ENCODE results near the gene TYK2. TPM values are rescaled to one million over a fixed set of nuclear protein-coding genes. Genes with fewer than 3 reads are reported as not detected.
"Not testable (repeated sequence)": the region's sequence is repeated elsewhere in the genome, so short reads cannot be mapped to it uniquely, and the experiment has no call there.

Gene TYK2
- total and polyA plus RNA-seq, 2 experiments from 2014 or later: 126 to 142 TPM

- no peak for TF ChIP-seq CTCF (IDR thresholded peaks at IDR 0.05; ENCODE audit: low read depth, low read length)
- no peak overlapping the region for H3K4me3 ChIP-seq
Observed at GRCh38 chr19:10343495-10343894, 36.9 kb downstream of the TYK2 start.

GRCh38 chr19:10339977-10340376 is 40.4 kb downstream of the TYK2 start:
- Histone ChIP-seq H3K36me3 (no peaks in the 10 kb centered on the region), H3K4me3 (no peak overlapping the region), H3K9me3 (ENCODE audit: low read depth) (no peaks in the 10 kb centered on the region), H3K4me1 (ENCODE audit: low read depth) (peaks cover 4% of the 10 kb centered on the region), H3K27ac (no peak overlapping the region), H3K27me3 (no peaks in the 10 kb centered on the region)
- no peak for TF ChIP-seq CTCF (IDR thresholded peaks at IDR 0.05; ENCODE audit: low read depth, low read length)
- no peak for DNase-seq (ENCODE audit: low read depth in 1 of 2, low spot score in 1 of 2)

More at GRCh38 chr19:10343495-10343894, 36.9 kb downstream of the TYK2 start:
- no peaks in the 10 kb centered on the region for H3K27me3 ChIP-seq
- DNase-seq (ENCODE audit: low read depth in 1 of 2, low spot score in 1 of 2): no peak
- no peaks in the 10 kb centered on the region for H3K36me3 ChIP-seq
- H3K4me1 ChIP-seq (ENCODE audit: low read depth): no peaks in the 10 kb centered on the region
- H3K9me3 ChIP-seq (ENCODE audit: low read depth): no peaks in the 10 kb centered on the region
- H3K27ac ChIP-seq: no peak overlapping the region

- no peak for DNase-seq (ENCODE audit: low read depth in 1 of 2, low spot score in 1 of 2)
- Histone ChIP-seq H3K4me3 (no peak within 1 kb of the TSS), H3K4me1 (ENCODE audit: low read depth) (peaks cover 4% of the 10 kb centered on the region), H3K27ac (no peak within 1 kb of the TSS), H3K36me3 (no peaks in the 10 kb centered on the region), H3K9me3 (ENCODE audit: low read depth) (no peaks in the 10 kb centered on the region), H3K27me3 (no peaks in the 10 kb centered on the region)
- no peak for TF ChIP-seq CTCF (IDR thresholded peaks at IDR 0.05; ENCODE audit: low read depth, low read length)
Observed at GRCh38 chr19:10339380-10339960, 40.9 kb downstream of the TYK2 start, which contains the start of gene ICAM3. Gene ICAM3 (minus strand): TSS chr19:10339624. CDS start chr19:10339614, 10 bp downstream.

- DNase-seq (ENCODE audit: low read depth in 1 of 2, low spot score in 1 of 2): no peak
- H3K4me1 ChIP-seq (ENCODE audit: low read depth): peaks cover 4% of the 10 kb centered on the region
- no peaks in the 10 kb centered on the region for H3K9me3 ChIP-seq (ENCODE audit: low read depth)
- TF ChIP-seq CTCF (IDR thresholded peaks at IDR 0.05; ENCODE audit: low read depth, low read length): no peak
- no peak overlapping the region for H3K4me3 ChIP-seq
- no peaks in the 10 kb centered on the region for H3K36me3 ChIP-seq
- no peak overlapping the region for H3K27ac ChIP-seq
- no peaks in the 10 kb centered on the region for H3K27me3 ChIP-seq
Observed at GRCh38 chr19:10338940-10339339, 41.4 kb downstream of the TYK2 start.

GRCh38 chr19:10336725-10337124 is 43.6 kb downstream of the TYK2 start:
- not testable (repeated sequence) for H3K9me3 ChIP-seq (ENCODE audit: low read depth); H3K4me1 ChIP-seq (ENCODE audit: low read depth); H3K4me3 ChIP-seq; H3K27me3 ChIP-seq; H3K36me3 ChIP-seq; H3K27ac ChIP-seq; DNase-seq (ENCODE audit: low read depth in 1 of 2, low spot score in 1 of 2)

- DNase-seq (ENCODE audit: low read depth in 1 of 2, low spot score in 1 of 2): peak in 1 of 2 donors; percentile 37
- no peaks in the 10 kb centered on the region for H3K36me3 ChIP-seq
- no peak overlapping the region for H3K27ac ChIP-seq
- no peak for TF ChIP-seq CTCF (IDR thresholded peaks at IDR 0.05; ENCODE audit: low read depth, low read length)
- H3K4me1 ChIP-seq (ENCODE audit: low read depth): peaks cover 4% of the 10 kb centered on the region
- H3K27me3 ChIP-seq: no peaks in the 10 kb centered on the region
- no peak overlapping the region for H3K4me3 ChIP-seq
- H3K9me3 ChIP-seq (ENCODE audit: low read depth): no peaks in the 10 kb centered on the region
Observed at GRCh38 chr19:10335352-10335985, 44.9 kb downstream of the TYK2 start.
